GM12874 (cell line): ENCODE measurements around the gene SETD1B.

Experiments used
- TF ChIP-seq, protein P1 (sequence below): IDR thresholded peaks from 2 replicates; pipeline ENCODE4 v1.5.1; 2011; ENCODE audit warnings: low read depth, mild to moderate bottlenecking, control low read depth, low read length, moderate library complexity; ENCODE audit not compliant: insufficient read depth

Gene SETD1B

DNA sequence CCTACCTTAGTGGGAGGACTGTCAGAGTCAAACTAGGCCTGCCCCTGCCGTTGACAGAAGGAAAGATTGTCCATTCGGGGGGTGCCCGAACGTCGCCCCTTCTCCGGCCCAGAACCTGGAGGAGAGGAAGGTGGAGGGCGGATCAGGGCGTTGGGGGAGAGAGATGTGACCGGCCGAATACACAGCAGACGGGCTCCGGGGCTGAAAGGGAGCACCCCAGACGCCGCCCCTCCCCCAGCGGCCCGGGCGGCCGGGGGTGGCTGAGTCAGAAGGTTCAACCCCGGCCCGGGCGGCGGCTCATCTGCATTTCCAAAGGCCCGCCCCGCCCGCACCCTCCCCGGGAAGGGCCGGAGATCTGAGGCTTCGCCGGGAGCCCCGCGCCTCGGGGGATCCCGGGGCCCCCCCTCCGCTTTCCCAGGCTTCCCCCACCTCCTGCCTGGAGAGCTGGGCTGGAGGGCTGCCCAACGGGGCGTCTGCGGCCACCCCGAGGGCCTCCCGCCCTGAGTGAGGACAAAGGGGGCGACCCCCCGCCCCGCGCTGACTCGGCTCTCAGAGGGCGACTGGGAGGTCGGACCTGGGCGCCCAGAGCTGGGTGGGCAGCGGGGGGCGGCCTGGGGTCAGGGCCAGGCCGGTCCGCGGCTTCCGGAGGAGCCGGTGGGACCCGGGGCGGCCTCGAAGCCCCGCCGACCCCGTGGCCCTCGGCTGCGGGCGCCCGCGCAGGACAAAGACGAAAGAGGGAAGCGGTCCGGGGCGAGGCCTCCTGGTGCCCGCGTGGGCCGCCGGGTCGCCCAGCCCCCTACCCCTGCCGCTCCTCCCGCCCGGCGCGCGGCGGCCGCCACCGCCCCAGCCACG, 3.7 kb upstream of the SETD1B start:
- TF ChIP-seq, protein P1, sequence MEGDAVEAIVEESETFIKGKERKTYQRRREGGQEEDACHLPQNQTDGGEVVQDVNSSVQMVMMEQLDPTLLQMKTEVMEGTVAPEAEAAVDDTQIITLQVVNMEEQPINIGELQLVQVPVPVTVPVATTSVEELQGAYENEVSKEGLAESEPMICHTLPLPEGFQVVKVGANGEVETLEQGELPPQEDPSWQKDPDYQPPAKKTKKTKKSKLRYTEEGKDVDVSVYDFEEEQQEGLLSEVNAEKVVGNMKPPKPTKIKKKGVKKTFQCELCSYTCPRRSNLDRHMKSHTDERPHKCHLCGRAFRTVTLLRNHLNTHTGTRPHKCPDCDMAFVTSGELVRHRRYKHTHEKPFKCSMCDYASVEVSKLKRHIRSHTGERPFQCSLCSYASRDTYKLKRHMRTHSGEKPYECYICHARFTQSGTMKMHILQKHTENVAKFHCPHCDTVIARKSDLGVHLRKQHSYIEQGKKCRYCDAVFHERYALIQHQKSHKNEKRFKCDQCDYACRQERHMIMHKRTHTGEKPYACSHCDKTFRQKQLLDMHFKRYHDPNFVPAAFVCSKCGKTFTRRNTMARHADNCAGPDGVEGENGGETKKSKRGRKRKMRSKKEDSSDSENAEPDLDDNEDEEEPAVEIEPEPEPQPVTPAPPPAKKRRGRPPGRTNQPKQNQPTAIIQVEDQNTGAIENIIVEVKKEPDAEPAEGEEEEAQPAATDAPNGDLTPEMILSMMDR = no peak

DNA sequence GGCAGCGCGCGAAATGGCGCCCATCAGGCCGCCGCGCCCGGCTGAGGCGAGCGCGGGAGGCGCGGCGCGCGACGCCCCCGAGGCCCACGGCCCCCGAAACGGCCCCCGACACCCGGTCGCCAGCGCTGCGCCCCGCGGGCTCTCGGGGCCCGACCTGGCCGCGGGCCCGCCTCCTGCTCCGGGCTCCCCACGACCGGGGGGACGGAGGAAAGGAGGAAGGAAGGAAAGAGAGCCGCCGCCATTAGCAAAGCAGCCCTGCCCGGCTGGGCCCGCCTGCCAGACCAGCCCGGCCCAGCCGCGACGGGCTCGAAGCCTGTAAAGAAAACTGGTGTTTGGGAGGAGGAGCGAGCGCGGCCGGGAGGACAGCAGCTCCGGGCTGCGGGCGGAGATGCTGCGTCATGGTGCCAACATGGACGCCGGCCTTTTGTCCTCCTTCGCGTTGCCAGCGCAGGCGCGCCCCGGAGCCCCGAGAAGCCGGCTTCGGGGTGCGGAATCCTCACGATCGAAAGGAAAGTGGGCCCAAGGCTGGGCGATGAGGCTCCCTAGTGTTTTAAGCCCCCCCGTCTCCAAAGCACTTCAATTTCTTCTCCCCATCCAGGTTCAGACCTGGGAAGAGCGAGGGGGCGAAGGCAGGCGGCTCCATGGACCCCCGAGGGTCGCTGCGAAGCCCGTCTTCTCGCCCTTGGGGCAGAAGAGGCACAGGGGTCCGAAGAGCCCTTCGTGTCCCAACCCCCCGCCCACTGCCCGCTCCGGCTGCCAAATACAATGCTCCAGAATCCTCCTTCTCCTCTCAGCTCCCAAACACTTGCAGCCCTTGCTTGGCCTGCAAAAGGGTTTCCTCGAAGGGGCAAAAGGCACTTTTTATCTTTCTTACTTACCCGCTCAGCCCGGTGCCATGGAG, 2.9 kb upstream of the SETD1B start:
- TF ChIP-seq, protein P1 = no peak

DNA sequence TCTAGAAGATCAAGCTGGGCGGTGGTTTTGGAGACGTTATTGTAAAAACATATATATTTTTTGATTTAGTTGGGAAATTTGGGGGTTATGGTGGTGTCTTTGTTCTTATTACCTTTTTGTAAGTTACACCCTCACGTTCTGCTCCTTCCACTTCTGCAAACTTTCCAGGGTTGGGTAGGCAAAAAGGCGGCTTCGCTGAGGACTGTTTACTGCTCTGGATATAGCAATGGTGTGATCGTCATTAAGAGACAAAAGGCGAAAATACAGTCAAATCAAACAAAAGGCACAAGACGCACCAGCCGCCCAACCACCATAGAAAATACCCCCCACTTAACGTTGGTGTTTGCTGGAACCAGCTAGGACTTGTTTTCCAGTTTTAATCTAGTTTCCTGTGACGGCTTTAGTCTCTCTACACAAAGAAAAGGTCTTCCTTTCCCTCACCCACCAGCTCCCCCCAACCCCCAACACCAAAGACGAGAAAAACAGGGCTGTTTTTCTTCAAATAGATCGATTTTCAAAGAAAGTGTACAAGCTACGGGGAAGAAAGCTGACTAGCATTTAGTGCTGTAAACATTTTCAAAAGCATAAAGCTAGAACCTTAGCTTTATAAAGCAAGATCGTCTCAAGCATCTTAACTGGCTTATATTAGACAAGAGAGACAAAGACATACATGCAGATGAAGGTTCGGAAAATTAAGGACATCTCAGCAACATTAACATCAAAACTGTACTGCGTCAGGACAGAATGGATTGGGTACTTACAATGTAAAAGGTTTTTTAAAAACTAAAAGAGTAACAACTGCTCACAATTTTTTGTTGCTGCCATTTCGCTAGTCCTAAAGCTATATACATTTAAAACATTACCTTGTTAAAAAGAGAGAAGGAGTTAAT, 2.0 kb upstream of the SETD1B start:
- TF ChIP-seq, protein P1 = no peak

DNA sequence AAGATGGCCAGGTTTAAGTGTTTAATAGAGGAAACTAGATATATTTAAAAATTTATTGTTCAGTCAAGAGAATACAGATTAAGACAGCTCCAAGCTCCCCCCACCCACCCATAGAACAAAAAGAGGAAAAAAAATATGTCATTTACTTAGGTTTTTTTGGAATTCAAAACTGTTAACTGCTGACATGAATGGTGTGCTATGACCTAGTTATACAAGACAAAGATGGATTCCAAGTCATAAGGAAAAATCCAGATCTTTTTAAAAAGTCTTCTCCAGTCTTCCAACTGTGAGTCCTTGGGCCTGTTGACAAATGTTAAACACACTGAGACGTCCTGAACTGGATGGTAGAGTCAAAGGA, 1.3 kb upstream of the SETD1B start:
- TF ChIP-seq, protein P1 = no peak

DNA sequence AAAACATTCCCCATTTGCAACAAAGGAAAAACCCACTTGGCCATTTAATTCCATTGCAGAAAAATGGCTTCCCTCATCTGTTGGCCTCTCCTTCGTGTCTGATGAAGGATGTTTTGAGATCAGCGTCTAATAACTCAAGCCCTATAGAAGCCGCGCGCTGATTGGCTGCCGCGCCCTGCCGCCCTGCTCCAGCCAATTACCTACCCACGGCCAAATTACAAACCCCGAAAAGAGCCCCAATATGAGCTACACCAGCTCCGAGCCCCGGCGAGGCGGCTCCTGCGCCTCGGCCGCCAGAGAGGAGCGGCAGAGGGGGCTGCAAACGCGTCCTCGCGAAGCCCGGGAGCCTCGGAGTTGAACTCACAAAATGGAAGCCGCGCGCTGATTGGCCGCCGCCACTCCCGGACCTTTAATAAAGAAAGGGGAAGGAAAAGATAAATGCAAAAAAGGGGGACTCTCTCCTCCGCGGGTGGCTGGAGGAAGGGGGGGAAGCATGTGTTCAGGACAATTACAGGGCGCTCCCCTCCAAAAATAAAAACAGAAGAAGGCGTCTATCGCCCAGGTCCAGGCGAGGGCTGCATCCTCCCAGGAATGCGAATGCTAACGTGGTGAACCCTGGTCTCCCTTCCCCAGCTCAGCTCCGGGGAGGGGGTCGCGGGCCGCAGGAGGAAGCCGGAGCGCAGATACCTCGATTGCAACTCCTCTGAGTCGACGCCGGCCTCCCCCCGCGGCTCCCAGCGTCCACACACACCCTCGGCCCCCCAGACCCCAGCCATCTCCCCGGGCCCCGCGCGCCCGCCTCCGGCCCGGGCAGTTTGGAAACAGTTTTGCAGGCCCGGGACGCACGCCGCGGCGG, 738 bp upstream of the SETD1B start:
- TF ChIP-seq, protein P1 = no peak

DNA sequence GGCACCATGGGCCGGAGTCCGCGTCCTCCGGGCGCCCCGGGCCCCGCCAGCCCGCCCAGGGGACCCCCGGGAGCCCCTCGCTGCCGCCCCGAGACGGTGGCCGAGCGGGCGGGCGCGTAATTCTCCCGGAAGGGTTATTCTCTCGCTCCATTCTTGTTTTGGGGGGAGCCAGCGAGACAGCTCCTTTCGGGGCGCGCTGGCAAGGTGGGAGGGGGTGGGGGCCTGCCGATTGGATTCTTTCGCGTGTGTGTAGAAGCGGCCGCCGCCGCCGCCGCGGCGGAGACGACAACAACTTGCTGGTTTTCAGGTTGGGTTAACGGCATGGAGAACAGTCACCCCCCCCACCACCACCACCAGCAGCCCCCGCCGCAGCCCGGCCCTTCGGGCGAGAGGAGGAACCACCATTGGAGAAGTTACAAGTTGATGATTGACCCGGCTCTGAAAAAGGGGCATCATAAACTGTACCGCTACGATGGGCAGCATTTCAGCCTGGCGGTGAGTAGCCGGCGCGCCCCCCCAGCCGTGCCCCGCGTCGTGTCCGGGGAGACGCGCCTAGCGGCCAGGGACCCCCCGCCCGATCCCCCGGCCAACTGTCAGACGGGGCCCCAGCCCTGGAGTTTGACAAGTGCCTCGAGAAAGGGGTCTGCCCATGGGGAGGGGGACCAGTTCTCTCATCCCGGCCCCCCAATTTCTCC, 755 bp downstream of the SETD1B start:
- TF ChIP-seq, protein P1 = no peak
